ENCODE measurements around the gene VKORC1L1. TPM values are rescaled to one million over a fixed set of nuclear protein-coding genes. Genes with fewer than 3 reads are reported as not detected.

VKORC1L1 gene
- total RNA-seq, 1 donor from 2014 or later: 23.1 TPM

DNA sequence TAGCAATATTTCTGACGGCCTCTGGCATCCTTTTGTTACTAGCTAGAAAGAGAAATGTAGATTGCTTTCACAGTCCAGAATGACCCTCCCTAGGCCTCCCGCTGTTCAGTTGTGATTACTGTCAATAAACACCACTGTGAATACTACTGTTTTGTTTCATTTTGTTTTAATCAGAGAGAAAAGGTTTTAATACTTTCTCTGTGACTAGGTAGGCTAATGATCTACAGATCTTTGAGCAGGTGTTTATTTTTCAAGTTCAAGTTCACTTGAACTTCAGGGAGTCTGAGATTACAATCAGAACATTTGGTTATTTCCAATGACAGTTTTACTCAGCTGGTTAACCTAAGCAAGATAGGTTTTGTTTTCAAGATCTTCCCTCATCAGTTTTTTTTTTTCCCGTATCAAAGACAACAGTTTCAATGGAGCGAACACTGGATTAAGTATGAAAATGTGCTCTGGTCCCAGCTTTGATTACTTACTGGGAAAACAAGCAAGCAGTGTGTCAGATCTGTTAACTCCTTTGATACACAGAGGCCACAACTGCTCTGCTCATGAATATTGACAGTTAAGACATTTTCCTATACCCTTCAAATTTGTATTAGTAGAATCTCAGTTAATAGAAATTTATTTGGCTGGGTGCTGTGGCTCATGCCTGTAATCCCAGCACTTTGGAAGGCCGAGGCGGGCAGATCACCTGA is 34.8 kb downstream of the VKORC1L1 start:
- no peaks in the 10 kb centered on the region for H3K4me1 Mint-ChIP-seq (ENCODE audit: unreplicated experiment)
- H3K27me3 Mint-ChIP-seq (ENCODE audit: unreplicated experiment): no peaks in the 10 kb centered on the region
- no peak for TF ChIP-seq CTCF (IDR thresholded peaks at IDR 0.05)
- peaks cover 5% of the 10 kb centered on the region for H3K36me3 Mint-ChIP-seq (ENCODE audit: unreplicated experiment)
- H3K9me3 Mint-ChIP-seq (ENCODE audit: unreplicated experiment): no peaks in the 10 kb centered on the region
- DNase-seq (ENCODE audit: extremely low spot score, unreplicated experiment): no peak
- no peak overlapping the region for H3K4me3 Mint-ChIP-seq (ENCODE audit: unreplicated experiment)
- H3K27ac Mint-ChIP-seq (ENCODE audit: unreplicated experiment): no peak overlapping the region

GRCh38 chr7:65910237-65910636 is 37.4 kb downstream of the VKORC1L1 start:
- DNase-seq (ENCODE audit: extremely low spot score, unreplicated experiment): no peak
- Mint-ChIP-seq H3K4me3 (ENCODE audit: unreplicated experiment) (no peak overlapping the region), H3K27ac (ENCODE audit: unreplicated experiment) (no peak overlapping the region), H3K4me1 (ENCODE audit: unreplicated experiment) (peaks cover 9% of the 10 kb centered on the region), H3K9me3 (ENCODE audit: unreplicated experiment) (no peaks in the 10 kb centered on the region), H3K36me3 (ENCODE audit: unreplicated experiment) (no peaks in the 10 kb centered on the region), H3K27me3 (ENCODE audit: unreplicated experiment) (no peaks in the 10 kb centered on the region)
- no peak for TF ChIP-seq CTCF (IDR thresholded peaks at IDR 0.05)

GRCh38 chr7:65912237-65912636 is 39.4 kb downstream of the VKORC1L1 start:
- Mint-ChIP-seq H3K27me3 (ENCODE audit: unreplicated experiment) (no peaks in the 10 kb centered on the region), H3K9me3 (ENCODE audit: unreplicated experiment) (no peaks in the 10 kb centered on the region), H3K27ac (ENCODE audit: unreplicated experiment) (no peak overlapping the region), H3K4me1 (ENCODE audit: unreplicated experiment) (peaks cover 9% of the 10 kb centered on the region), H3K4me3 (ENCODE audit: unreplicated experiment) (no peak overlapping the region), H3K36me3 (ENCODE audit: unreplicated experiment) (no peaks in the 10 kb centered on the region)
- no peak for DNase-seq (ENCODE audit: extremely low spot score, unreplicated experiment)
- TF ChIP-seq CTCF (IDR thresholded peaks at IDR 0.05): no peak

- peaks cover 9% of the 10 kb centered on the region for H3K4me1 Mint-ChIP-seq (ENCODE audit: unreplicated experiment)
- H3K27ac Mint-ChIP-seq (ENCODE audit: unreplicated experiment): no peak overlapping the region
- no peak for TF ChIP-seq CTCF (IDR thresholded peaks at IDR 0.05)
- no peak for DNase-seq (ENCODE audit: extremely low spot score, unreplicated experiment)
- H3K4me3 Mint-ChIP-seq (ENCODE audit: unreplicated experiment): no peak overlapping the region
- H3K36me3 Mint-ChIP-seq (ENCODE audit: unreplicated experiment): no peaks in the 10 kb centered on the region
- H3K9me3 Mint-ChIP-seq (ENCODE audit: unreplicated experiment): no peaks in the 10 kb centered on the region
- no peaks in the 10 kb centered on the region for H3K27me3 Mint-ChIP-seq (ENCODE audit: unreplicated experiment)
These were observed 43.2 kb downstream of the VKORC1L1 start for GRCh38 chr7:65915921-65916657.

DNA sequence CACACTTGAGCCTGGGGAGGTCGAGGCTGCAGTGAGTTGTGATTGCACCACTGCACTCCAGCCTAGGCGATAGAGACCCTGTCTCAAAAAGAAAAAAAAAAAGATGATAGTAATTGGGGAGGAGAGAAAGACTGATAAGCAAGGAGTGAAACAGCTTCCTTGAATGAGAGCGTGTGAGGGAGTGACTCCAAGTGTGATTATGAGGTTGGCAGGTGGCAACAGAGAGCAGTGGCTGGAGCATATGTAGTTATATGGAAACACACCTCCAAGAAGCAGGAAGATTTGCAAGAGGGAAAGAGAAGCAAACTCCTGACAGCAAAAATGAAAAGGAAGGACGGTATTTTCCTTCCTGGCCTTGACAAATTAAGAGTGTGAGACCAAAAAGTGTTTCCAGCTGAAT is 50.4 kb downstream of the VKORC1L1 start:
- DNase-seq (ENCODE audit: extremely low spot score, unreplicated experiment): no peak
- Mint-ChIP-seq H3K36me3 (ENCODE audit: unreplicated experiment) (no peaks in the 10 kb centered on the region), H3K4me1 (ENCODE audit: unreplicated experiment) (no peaks in the 10 kb centered on the region), H3K27me3 (ENCODE audit: unreplicated experiment) (no peaks in the 10 kb centered on the region), H3K9me3 (ENCODE audit: unreplicated experiment) (no peaks in the 10 kb centered on the region), H3K27ac (ENCODE audit: unreplicated experiment) (no peak overlapping the region), H3K4me3 (ENCODE audit: unreplicated experiment) (no peak overlapping the region)
- no peak for TF ChIP-seq CTCF (IDR thresholded peaks at IDR 0.05)
